DOHH2 (cell line): ENCODE measurements around the gene HLCS.

ENCODE experiments used
- CTCF ChIP-seq: fragments of 200-600 bp; sonication (generic); IDR thresholded peaks from one replicate; pipeline ENCODE4 v1.5.1; 2014; ENCODE audit warnings: antibody characterized with exemption, mild to moderate bottlenecking, low read depth, low read length; ENCODE audit not compliant: poor library complexity, severe bottlenecking
- EZH2phosphoT487 ChIP-seq: fragments of 200-600 bp; sonication (generic); IDR thresholded peaks from 2 replicates; pipeline ENCODE4 v1.6.1; 2017; ENCODE audit warnings: borderline replicate concordance, mild to moderate bottlenecking, antibody characterized with exemption, low read length, moderate library complexity, mixed read lengths

DNA sequence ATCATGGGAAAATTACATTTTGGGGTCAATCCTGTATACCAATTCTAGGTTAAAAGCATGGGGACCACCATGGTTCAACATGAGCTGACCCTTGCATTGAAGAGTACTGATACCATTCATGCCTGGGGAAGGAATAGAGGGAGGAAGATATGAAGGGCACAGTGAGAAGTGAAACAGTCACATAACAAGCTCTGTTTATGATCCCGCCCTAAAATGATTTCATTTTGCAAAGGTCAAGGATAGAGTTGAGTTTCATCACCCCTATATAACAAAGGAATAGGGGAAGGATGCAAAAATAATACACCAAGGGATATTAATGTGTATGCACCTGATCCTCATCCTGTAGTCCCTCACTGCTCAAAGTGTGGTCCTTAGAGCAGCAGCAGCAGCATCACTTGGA lies 2.5 kb upstream of the HLCS start:
- TF ChIP-seq CTCF, result no peak
- TF ChIP-seq EZH2phosphoT487, result no peak
